ENCODE measurements around the gene EPB41.

EPB41 gene

GRCh38 chr1:28878796-28879195, 35.6 kb upstream of the EPB41 start:
- Histone ChIP-seq H4K20me1 (ENCODE audit: insufficient read depth, low read length) (no peaks in the 10 kb centered on the region), H3K27me3 (ENCODE audit: low read depth, low read length) (no peaks in the 10 kb centered on the region), H3K36me3 (replicated peaks; ENCODE audit: low read depth, low read length) (no peaks in the 10 kb centered on the region), H3K9ac (ENCODE audit: low read length) (no peak overlapping the region), H3K79me2 (ENCODE audit: low read length) (no peaks in the 10 kb centered on the region), H3K4me3 (ENCODE audit: low read length) (no peak overlapping the region), H2AFZ (ENCODE audit: low read depth, low read length) (no peak overlapping the region), H3K4me1 (ENCODE audit: low read length) (peaks cover 17% of the 10 kb centered on the region), H3K27ac (ENCODE audit: low read length) (no peak overlapping the region), H3K4me2 (ENCODE audit: low read length) (no peak overlapping the region), H3K9me3 (ENCODE audit: insufficient read depth, low read length) (no peaks in the 10 kb centered on the region)
- TF ChIP-seq CTCF (IDR thresholded peaks at IDR 0.05; ENCODE audit: low read depth, low read length) = no peak
- no peak for TF ChIP-seq EZH2phosphoT487 (IDR thresholded peaks at IDR 0.05; ENCODE audit: low read depth)

GRCh38 chr1:28882009-28882628, 32.2 kb upstream of the EPB41 start:
- Histone ChIP-seq H3K9me3 (ENCODE audit: insufficient read depth, low read length) (no peaks in the 10 kb centered on the region), H3K9ac (ENCODE audit: low read length) (no peak overlapping the region), H3K27ac (ENCODE audit: low read length) (no peak overlapping the region), H3K36me3 (replicated peaks; ENCODE audit: low read depth, low read length) (no peaks in the 10 kb centered on the region), H3K4me3 (ENCODE audit: low read length) (peak overlapping the region; percentile 35), H3K79me2 (ENCODE audit: low read length) (peaks cover 2% of the 10 kb centered on the region), H3K27me3 (ENCODE audit: low read depth, low read length) (no peaks in the 10 kb centered on the region), H4K20me1 (ENCODE audit: insufficient read depth, low read length) (no peaks in the 10 kb centered on the region), H2AFZ (ENCODE audit: low read depth, low read length) (peak overlapping the region; percentile 28; the same call in 1 of the 2 replicates), H3K4me1 (ENCODE audit: low read length) (peaks cover 38% of the 10 kb centered on the region), H3K4me2 (ENCODE audit: low read length) (peak overlapping the region; percentile 47)
- TF ChIP-seq CTCF (IDR thresholded peaks at IDR 0.05; ENCODE audit: low read depth, low read length) (peak; percentile 75), EZH2phosphoT487 (IDR thresholded peaks at IDR 0.05; ENCODE audit: low read depth) (no peak)

GRCh38 chr1:28883242-28883616, 31.1 kb upstream of the EPB41 start:
- H4K20me1 ChIP-seq (ENCODE audit: insufficient read depth, low read length) = no peaks in the 10 kb centered on the region
- no peaks in the 10 kb centered on the region for H3K36me3 ChIP-seq (replicated peaks; ENCODE audit: low read depth, low read length)
- peak overlapping the region; percentile 99 for H2AFZ ChIP-seq (ENCODE audit: low read depth, low read length)
- H3K27ac ChIP-seq (ENCODE audit: low read length) = no peak overlapping the region
- peaks cover 13% of the 10 kb centered on the region for H3K79me2 ChIP-seq (ENCODE audit: low read length)
- peak overlapping the region; percentile 63 for H3K4me2 ChIP-seq (ENCODE audit: low read length)
- peaks cover 43% of the 10 kb centered on the region for H3K4me1 ChIP-seq (ENCODE audit: low read length)
- TF ChIP-seq CTCF (IDR thresholded peaks at IDR 0.05; ENCODE audit: low read depth, low read length) (no peak), EZH2phosphoT487 (IDR thresholded peaks at IDR 0.05; ENCODE audit: low read depth) (no peak)
- H3K27me3 ChIP-seq (ENCODE audit: low read depth, low read length) = no peaks in the 10 kb centered on the region
- no peaks in the 10 kb centered on the region for H3K9me3 ChIP-seq (ENCODE audit: insufficient read depth, low read length)
- H3K9ac ChIP-seq (ENCODE audit: low read length) = peak overlapping the region; percentile 72
- peak overlapping the region; percentile 71 for H3K4me3 ChIP-seq (ENCODE audit: low read length)

- H3K4me1 ChIP-seq (ENCODE audit: low read length) = peaks cover 44% of the 10 kb centered on the region
- peak overlapping the region; percentile 37 for H3K4me2 ChIP-seq (ENCODE audit: low read length)
- H4K20me1 ChIP-seq (ENCODE audit: insufficient read depth, low read length) = no peaks in the 10 kb centered on the region
- H3K36me3 ChIP-seq (replicated peaks; ENCODE audit: low read depth, low read length) = no peaks in the 10 kb centered on the region
- H3K9ac ChIP-seq (ENCODE audit: low read length) = peak overlapping the region; percentile 30; the same call in 1 of the 2 replicates
- TF ChIP-seq EZH2phosphoT487 (IDR thresholded peaks at IDR 0.05; ENCODE audit: low read depth) = no peak
- no peak for TF ChIP-seq CTCF (IDR thresholded peaks at IDR 0.05; ENCODE audit: low read depth, low read length)
- peaks cover 27% of the 10 kb centered on the region for H3K79me2 ChIP-seq (ENCODE audit: low read length)
- no peaks in the 10 kb centered on the region for H3K9me3 ChIP-seq (ENCODE audit: insufficient read depth, low read length)
- no peaks in the 10 kb centered on the region for H3K27me3 ChIP-seq (ENCODE audit: low read depth, low read length)
- H3K4me3 ChIP-seq (ENCODE audit: low read length) = no peak overlapping the region; the same call in 1 of the 2 replicates
- peak overlapping the region; percentile 56; the same call in 1 of the 2 replicates for H2AFZ ChIP-seq (ENCODE audit: low read depth, low read length)
- H3K27ac ChIP-seq (ENCODE audit: low read length) = peak overlapping the region; percentile 57
Observed at GRCh38 chr1:28885472-28885877, 28.9 kb upstream of the EPB41 start.
